ENCODE data around the gene SMG6.
"Not testable (repeated sequence)": the region's sequence is repeated elsewhere in the genome, so short reads cannot be mapped to it uniquely, and the experiment has no call there.

Gene SMG6

GRCh38 chr17:2304931-2305330 lies 1.3 kb upstream of the SMG6 start:
- no peak for DNase-seq (ENCODE audit: low spot score)

GRCh38 chr17:2302778-2303203 lies 794 bp downstream of the SMG6 start:
- DNase-seq (ENCODE audit: low spot score): no peak

- no peak for DNase-seq (ENCODE audit: low spot score)
Observed at GRCh38 chr17:2299756-2300155, 3.8 kb downstream of the SMG6 start.

GRCh38 chr17:2299136-2299535 lies 4.4 kb downstream of the SMG6 start:
- no peak for DNase-seq (ENCODE audit: low spot score)

GRCh38 chr17:2297023-2297422 lies 6.6 kb downstream of the SMG6 start:
- DNase-seq (ENCODE audit: low spot score): no peak

GRCh38 chr17:2295575-2295974 lies 8.0 kb downstream of the SMG6 start:
- DNase-seq (ENCODE audit: low spot score): no peak

GRCh38 chr17:2292100-2292499 lies 11.5 kb downstream of the SMG6 start:
- DNase-seq (ENCODE audit: low spot score): no peak

GRCh38 chr17:2289878-2290478 lies 13.6 kb downstream of the SMG6 start:
- DNase-seq (ENCODE audit: low spot score): no peak

- DNase-seq (ENCODE audit: low spot score): no peak
Observed at GRCh38 chr17:2283302-2283701, 20.3 kb downstream of the SMG6 start.

GRCh38 chr17:2282297-2282873 lies 21.2 kb downstream of the SMG6 start:
- DNase-seq (ENCODE audit: low spot score): no peak

- DNase-seq (ENCODE audit: low spot score): no peak
Observed at GRCh38 chr17:2279707-2280106, 23.9 kb downstream of the SMG6 start.

- no peak for DNase-seq (ENCODE audit: low spot score)
Observed at GRCh38 chr17:2277429-2278170, 26.0 kb downstream of the SMG6 start.

- DNase-seq (ENCODE audit: low spot score): no peak
Observed at GRCh38 chr17:2275722-2276121, 27.9 kb downstream of the SMG6 start.

- no peak for DNase-seq (ENCODE audit: low spot score)
Observed at GRCh38 chr17:2274414-2274813, 29.2 kb downstream of the SMG6 start.

- no peak for DNase-seq (ENCODE audit: low spot score)
Observed at GRCh38 chr17:2271985-2272702, 31.4 kb downstream of the SMG6 start.

- no peak for DNase-seq (ENCODE audit: low spot score)
Observed at GRCh38 chr17:2267354-2267753, 36.2 kb downstream of the SMG6 start.

- DNase-seq (ENCODE audit: low spot score): no peak
Observed at GRCh38 chr17:2266865-2267228, 36.7 kb downstream of the SMG6 start.

- no peak for DNase-seq (ENCODE audit: low spot score)
Observed at GRCh38 chr17:2266045-2266864, 37.3 kb downstream of the SMG6 start.

- DNase-seq (ENCODE audit: low spot score): not testable (repeated sequence)
Observed at GRCh38 chr17:2265166-2265565, 38.4 kb downstream of the SMG6 start.

GRCh38 chr17:2264067-2264860 lies 39.3 kb downstream of the SMG6 start:
- DNase-seq (ENCODE audit: low spot score): no peak

Measured in ecto neural progenitor cell (in vitro differentiated cells).